Omental fat pad (tissue), 4 donors: Measurements from ENCODE around the gene YARS1. TPM values are rescaled to one million over a fixed set of nuclear protein-coding genes. Genes with fewer than 3 reads are reported as not detected.

Experiments used
- ATAC-seq: fragments of 150-250 bp; one replicate; pipeline ENCODE4 v1.9.1; 2016; ENCODE audit warnings: mild to moderate bottlenecking, moderate library complexity; ENCODE audit not compliant: low FRiP score
- DNase-seq: peaks from one replicate; pipeline ENCODE4 v3.0.0-alpha.2; 2019; ENCODE audit warnings: low spot score
- CTCF ChIP-seq, 3 donors: fragments of 450-650 bp; IDR thresholded peaks; one replicate each; pipeline ENCODE4 v1.5.1; 2016 to 2017; ENCODE audit warnings: antibody characterized with exemption in 3 of 3, mild to moderate bottlenecking in 3 of 3, moderate library complexity in 2 of 3
- total RNA-seq, 4 donors: library from RNA; depleted of rRNA; stranded (reverse); fragments of >200 nt; gene quantifications; one replicate each; pipeline ENCODE4 v1.1.0, GENCODE V29; 2016

Gene YARS1
- total RNA-seq, 4 donors from 2014 or later, result 59.1 to 124 (median 62.6) TPM

DNA sequence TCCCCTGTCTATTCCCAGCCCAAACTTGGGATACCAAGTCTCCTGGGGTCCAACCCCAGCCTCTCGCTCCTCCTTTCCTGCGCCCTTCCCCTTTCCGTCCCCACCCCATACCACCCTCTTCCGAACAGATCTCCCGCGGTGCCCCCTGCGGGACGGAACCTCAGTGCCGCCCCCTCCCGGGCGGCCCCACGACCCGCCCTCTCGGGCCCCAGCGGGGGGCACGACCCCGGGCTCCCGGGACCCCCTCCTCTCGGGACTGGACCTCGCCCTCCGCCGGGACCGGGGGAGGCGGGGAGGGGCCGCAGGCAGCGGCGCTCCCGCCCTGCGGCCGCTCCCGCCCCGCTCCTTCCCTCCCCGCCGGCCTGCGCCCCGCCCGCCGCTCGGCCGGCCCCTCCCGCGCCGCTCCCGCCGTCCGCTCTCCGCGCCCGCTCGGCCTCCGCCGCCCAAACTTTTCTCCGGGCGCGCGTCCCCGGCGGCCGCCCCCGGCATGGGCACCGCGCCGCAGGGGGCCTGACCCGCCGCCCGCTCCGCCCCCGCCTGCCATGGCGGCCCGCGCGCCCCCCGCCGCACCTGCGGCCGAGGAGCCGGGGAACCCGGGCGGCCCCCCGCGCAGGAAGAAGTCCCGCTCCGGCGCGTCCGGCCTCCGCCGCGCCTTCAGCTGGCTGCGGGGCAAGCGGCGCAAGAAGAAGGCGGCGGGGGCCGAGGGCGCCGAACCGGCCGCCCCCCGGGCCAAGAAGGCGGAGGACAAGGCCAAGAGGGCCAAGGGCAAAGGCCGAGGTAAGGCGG lies 75.6 kb downstream of the YARS1 start:
- TF ChIP-seq CTCF (IDR thresholded peaks at IDR 0.05), result no peak
- ATAC-seq (peak; percentile 61), DNase-seq (no peak)

DNA sequence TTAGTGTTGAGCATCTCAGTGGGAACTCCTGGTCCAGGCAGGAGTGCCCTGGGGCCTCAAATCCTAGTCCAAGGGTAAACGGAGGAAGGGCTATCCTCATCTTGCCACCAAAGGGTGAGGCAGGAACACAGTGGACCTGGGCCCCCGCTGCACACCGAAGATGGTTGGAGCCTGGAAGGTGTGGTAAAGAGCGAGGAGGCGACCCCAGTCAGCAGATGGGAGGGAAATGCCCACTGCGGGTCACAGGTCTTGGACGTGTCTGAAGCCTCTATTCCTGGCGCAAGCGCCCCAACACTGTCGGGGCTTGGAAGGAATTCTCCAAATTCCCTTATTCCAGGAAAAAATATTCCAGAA lies 76.1 kb downstream of the YARS1 start:
- ATAC-seq (no peak), DNase-seq (no peak)
- TF ChIP-seq CTCF (IDR thresholded peaks at IDR 0.05), result no peak

DNA sequence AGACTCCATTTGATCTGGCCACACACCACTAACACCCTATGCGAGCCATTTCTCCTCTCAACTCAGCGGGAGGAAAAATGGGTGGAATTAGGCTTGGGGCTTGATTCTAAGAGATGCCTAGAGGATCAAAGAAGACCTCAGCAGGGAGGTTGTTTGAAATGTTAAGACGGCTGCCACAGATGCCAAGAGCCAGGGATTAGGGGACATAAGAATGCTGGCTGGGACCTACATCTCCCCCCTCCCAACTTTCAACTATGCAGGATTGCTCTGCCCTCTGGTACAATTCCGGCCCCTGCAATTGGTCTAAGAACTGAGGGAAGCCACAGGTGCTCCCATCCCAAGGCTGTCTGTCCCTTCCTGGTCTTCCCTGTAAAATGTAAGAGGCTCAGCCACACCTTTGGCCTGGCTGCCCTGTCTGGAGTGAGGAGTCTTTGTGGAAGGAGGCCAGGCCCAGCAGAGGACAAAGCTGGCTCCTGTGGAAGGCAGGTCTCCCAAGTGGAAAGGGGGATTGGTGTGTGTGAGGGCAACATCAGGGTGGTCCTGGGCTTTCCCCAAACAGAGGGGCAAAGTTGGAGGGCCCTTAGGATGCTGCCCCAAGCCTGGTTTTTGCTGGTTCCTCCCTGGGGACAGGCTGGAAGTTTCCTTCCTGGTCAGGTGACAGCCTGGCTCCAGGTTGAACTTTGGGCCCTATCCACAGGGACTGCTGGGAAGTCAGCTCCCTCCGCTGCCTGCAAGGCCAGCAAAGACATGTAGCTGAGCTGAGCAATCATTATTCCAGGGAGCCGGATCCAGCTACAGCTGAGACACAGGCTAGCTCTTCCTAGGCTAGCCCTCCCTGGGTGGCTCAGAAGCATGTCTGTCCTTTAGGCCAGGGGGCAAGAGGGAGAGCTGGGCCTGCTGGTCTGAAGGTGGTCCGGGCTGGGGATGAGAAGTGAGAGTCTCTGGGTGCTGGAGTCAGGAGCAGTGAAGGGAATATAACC lies 80.1 kb downstream of the YARS1 start:
- TF ChIP-seq CTCF (IDR thresholded peaks at IDR 0.05), result no peak

GRCh38 chr1:32733582-32734321 lies 83.4 kb downstream of the YARS1 start:
- ATAC-seq (no peak), DNase-seq (no peak)
- no peak for TF ChIP-seq CTCF (IDR thresholded peaks at IDR 0.05)

More for the DNA sequence above, 80.1 kb downstream of the YARS1 start:
- DNase-seq, result no peak
- ATAC-seq, result no peak

GRCh38 chr1:32729254-32730046 lies 87.7 kb downstream of the YARS1 start:
- ATAC-seq (no peak), DNase-seq (no peak)
- TF ChIP-seq CTCF (IDR thresholded peaks at IDR 0.05), result no peak

DNA sequence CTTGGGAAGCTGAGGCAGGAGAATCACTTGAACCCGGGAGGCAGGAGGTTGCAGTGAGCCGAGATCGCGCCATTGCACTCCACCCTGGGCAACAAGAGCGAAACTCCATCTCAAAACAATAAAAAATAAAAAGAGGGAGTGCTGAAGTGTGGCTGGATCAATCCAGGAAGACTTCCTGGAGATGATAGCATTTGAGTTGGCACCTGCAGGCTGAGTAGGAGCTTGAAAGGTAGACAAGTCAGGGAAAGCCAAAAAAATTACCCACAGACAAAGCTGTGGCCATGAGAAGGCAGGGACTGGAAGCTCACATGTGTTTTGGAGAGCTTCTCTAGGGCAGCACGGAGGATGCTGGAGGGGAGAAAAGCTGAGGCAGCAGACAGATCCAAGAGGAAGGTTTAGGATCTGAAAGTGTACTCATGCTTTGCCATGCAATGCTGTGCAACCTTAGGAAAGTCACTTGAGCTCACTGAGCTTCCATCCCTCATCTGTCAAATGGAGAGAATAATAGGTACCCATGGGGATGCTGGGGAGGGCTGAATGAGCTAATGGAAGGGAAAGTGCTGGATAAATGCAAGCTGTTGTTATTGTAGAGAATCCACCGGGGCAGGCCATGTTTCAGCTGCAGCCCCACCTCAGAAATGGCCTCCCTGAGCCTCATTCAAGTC lies 88.6 kb downstream of the YARS1 start:
- TF ChIP-seq CTCF (IDR thresholded peaks at IDR 0.05), result no peak
- ATAC-seq, result no peak
- no peak for DNase-seq
